Measurements from ENCODE around the gene PI4KB.

PI4KB gene

GRCh38 chr1:151334822-151335221, 7.6 kb upstream of the PI4KB start:
- TF ChIP-seq POLR2A (IDR thresholded peaks at IDR 0.05; ENCODE audit: low read length) = no peak
- no peak for TF ChIP-seq GATA1 (IDR thresholded peaks at IDR 0.05; ENCODE audit: low read depth, low read length)
- DNase-seq = no peak

GRCh38 chr1:151327903-151328674, 873 bp upstream of the PI4KB start:
- no peak for DNase-seq
- TF ChIP-seq GATA1 (IDR thresholded peaks at IDR 0.05; ENCODE audit: low read depth, low read length) (no peak), POLR2A (IDR thresholded peaks at IDR 0.05; ENCODE audit: low read length) (no peak)

- TF ChIP-seq POLR2A (IDR thresholded peaks at IDR 0.05; ENCODE audit: low read length) (no peak), GATA1 (IDR thresholded peaks at IDR 0.05; ENCODE audit: low read depth, low read length) (no peak)
- DNase-seq = peak; percentile 70 to 80
These were observed 495 bp downstream of the PI4KB start for GRCh38 chr1:151326619-151327222.

GRCh38 chr1:151325646-151326429, 1.4 kb downstream of the PI4KB start:
- TF ChIP-seq GATA1 (IDR thresholded peaks at IDR 0.05; ENCODE audit: low read depth, low read length) (no peak), POLR2A (IDR thresholded peaks at IDR 0.05; ENCODE audit: low read length) (no peak)
- DNase-seq = peak in 1 of 2 experiments; percentile 39

GRCh38 chr1:151325231-151325630, 2.0 kb downstream of the PI4KB start:
- no peak for DNase-seq

GRCh38 chr1:151324390-151324930, 2.8 kb downstream of the PI4KB start:
- TF ChIP-seq POLR2A (IDR thresholded peaks at IDR 0.05; ENCODE audit: low read length) (no peak), GATA1 (IDR thresholded peaks at IDR 0.05; ENCODE audit: low read depth, low read length) (no peak)
- no peak for DNase-seq

More at GRCh38 chr1:151325231-151325630, 2.0 kb downstream of the PI4KB start:
- no peak for TF ChIP-seq POLR2A (IDR thresholded peaks at IDR 0.05; ENCODE audit: low read length)
- TF ChIP-seq GATA1 (IDR thresholded peaks at IDR 0.05; ENCODE audit: low read depth, low read length) = no peak

- TF ChIP-seq POLR2A (IDR thresholded peaks at IDR 0.05; ENCODE audit: low read length) = no peak
- TF ChIP-seq GATA1 (IDR thresholded peaks at IDR 0.05; ENCODE audit: low read depth, low read length) = no peak
- DNase-seq = no peak
These were observed 8.2 kb downstream of the PI4KB start for GRCh38 chr1:151318975-151319374.

GRCh38 chr1:151315565-151316235, 11.5 kb downstream of the PI4KB start:
- no peak for DNase-seq
- TF ChIP-seq POLR2A (IDR thresholded peaks at IDR 0.05; ENCODE audit: low read length) (no peak), GATA1 (IDR thresholded peaks at IDR 0.05; ENCODE audit: low read depth, low read length) (no peak)

- peak in 1 of 2 experiments; percentile 28 for DNase-seq
These were observed 12.9 kb downstream of the PI4KB start for GRCh38 chr1:151314137-151314875.

GRCh38 chr1:151313501-151313900, 13.7 kb downstream of the PI4KB start:
- DNase-seq = peak in 1 of 2 experiments; percentile 46
- no peak for TF ChIP-seq POLR2A (IDR thresholded peaks at IDR 0.05; ENCODE audit: low read length)
- TF ChIP-seq GATA1 (IDR thresholded peaks at IDR 0.05; ENCODE audit: low read depth, low read length) = no peak

More at GRCh38 chr1:151314137-151314875, 12.9 kb downstream of the PI4KB start:
- TF ChIP-seq POLR2A (IDR thresholded peaks at IDR 0.05; ENCODE audit: low read length) (no peak), GATA1 (IDR thresholded peaks at IDR 0.05; ENCODE audit: low read depth, low read length) (no peak)

- DNase-seq = no peak
- TF ChIP-seq GATA1 (IDR thresholded peaks at IDR 0.05; ENCODE audit: low read depth, low read length) (no peak), POLR2A (IDR thresholded peaks at IDR 0.05; ENCODE audit: low read length) (no peak)
These were observed 14.4 kb downstream of the PI4KB start for GRCh38 chr1:151312826-151313225.

- DNase-seq = peak in 1 of 2 experiments; percentile 59
- no peak for TF ChIP-seq POLR2A (IDR thresholded peaks at IDR 0.05; ENCODE audit: low read length)
- no peak for TF ChIP-seq GATA1 (IDR thresholded peaks at IDR 0.05; ENCODE audit: low read depth, low read length)
These were observed 14.8 kb downstream of the PI4KB start for GRCh38 chr1:151312411-151312810.
